HCT116 (cell line): ENCODE results near the gene NFIC. TPM values are rescaled to one million over a fixed set of nuclear protein-coding genes. Genes with fewer than 3 reads are reported as not detected.

Source experiments
- ATAC-seq: fragments of 200-7000 bp; cut with Tn5 transposase; 2 replicates; pipeline ENCODE4 v1.9.1; 2020; ENCODE audit warnings: mild to moderate bottlenecking, moderate library complexity
- BruUV-seq: library from RNA; stranded (reverse); fragments of 400-500 nt; replicated peaks from 2 replicates; lab custom pipeline; 2021; lab: Mats Ljungman, UMichigan
- CTCF ChIA-PET: fragments of 300-600 bp; sonication (Branson Sonifier 250); formaldehyde crosslinking; loops from one replicate; lab custom pipeline; 2021; ENCODE audit warnings: antibody characterized with exemption; lab: Charles Lee
- POLR2A ChIA-PET: fragments of 300-600, 350-600 bp; sonication (Branson Sonifier 250); formaldehyde crosslinking; loops from one replicate; lab custom pipeline; 2021; ENCODE audit warnings: antibody characterized with exemption; lab: Charles Lee
- RAD21 ChIA-PET, 2 experiments: fragments of 300-600 bp; sonication (Branson Sonifier 250); formaldehyde crosslinking; loops; one replicate each; lab custom pipeline; 2023; ENCODE audit warnings: low total read pairs in 2 of 2; ENCODE audit not compliant: uncharacterized antibody in 2 of 2, unreplicated experiment in 2 of 2, low non-redundant PET in 1 of 2; lab: Charles Lee
- DNase-seq: peaks from one replicate; pipeline ENCODE4 v3.0.0-alpha.2; 2010; ENCODE audit warnings: low read depth, low spot score
- H2AFZ ChIP-seq: fragments of 200-600 bp; shearing (Covaris generic), sonication (generic); 2 replicates; pipeline ENCODE4 v1.6.1; 2017; ENCODE audit warnings: low read depth, mixed run types, mixed read lengths, antibody characterized with exemption, low read length; ENCODE audit not compliant: poor library complexity, severe bottlenecking
- H3K27ac ChIP-seq: 2 replicates; pipeline ENCODE4 v1.5.1; 2012; ENCODE audit warnings: low read depth, low read length
- H3K27me3 ChIP-seq: fragments of 200-600 bp; sonication (generic); 2 replicates; pipeline ENCODE4 v1.6.1; 2016; ENCODE audit warnings: mixed run types, low read length, mixed read lengths; ENCODE audit not compliant: insufficient read depth
- H3K36me3 ChIP-seq, 2 experiments: fragments of 200-500 bp in 1 of 2; fragments of 200-600 bp in 1 of 2; sonication (Bioruptor generic) in 1 of 2; sonication (generic) in 1 of 2; 2 replicates each; pipeline versions ENCODE4 v1.5.1 to v1.6.1; 2014 to 2016; ENCODE audit warnings: low read length in 2 of 2, inconsistent platforms in 1 of 2, mixed read lengths in 1 of 2, mixed run types in 1 of 2; ENCODE audit not compliant: insufficient read depth in 2 of 2, control insufficient read depth in 1 of 2
- H3K4me1 ChIP-seq, 2 experiments: fragments of 200-600 bp in 1 of 2; sonication (generic) in 1 of 2; 2 replicates each; pipeline versions ENCODE4 v1.5.1 to v1.6.1; 2012 to 2017; ENCODE audit warnings: low read length in 2 of 2, inconsistent platforms in 1 of 2, mild to moderate bottlenecking in 1 of 2, mixed read lengths in 1 of 2, mixed run types in 1 of 2, moderate library complexity in 1 of 2; ENCODE audit not compliant: insufficient read depth in 2 of 2, control insufficient read depth in 1 of 2
- H3K4me2 ChIP-seq: fragments of 200-600 bp; sonication (generic); 2 replicates; pipeline ENCODE4 v1.6.1; 2017; ENCODE audit warnings: mixed run types, low read length, mixed read lengths
- H3K4me3 ChIP-seq, 2 experiments: fragments of 200-600 bp in 1 of 2; sonication (generic) in 1 of 2; replicated peaks in 1 of 2; 2 replicates each; pipeline ENCODE4 v1.5.1; 2011 to 2016; ENCODE audit warnings: low read length in 2 of 2, control low read depth in 1 of 2, low read depth in 1 of 2, mild to moderate bottlenecking in 1 of 2, mixed read lengths in 1 of 2, mixed run types in 1 of 2
- H3K79me2 ChIP-seq: fragments of 200-600 bp; sonication (generic); 2 replicates; pipeline ENCODE4 v1.6.1; 2017; ENCODE audit warnings: mild to moderate bottlenecking, mixed run types, low read length, moderate library complexity, mixed read lengths; ENCODE audit not compliant: insufficient read depth
- H3K9ac ChIP-seq: fragments of 200-600 bp; sonication (generic); 2 replicates; pipeline ENCODE4 v1.6.1; 2016; ENCODE audit warnings: low read length, mixed read lengths
- H3K9me2 ChIP-seq: fragments of 200-600 bp; sonication (generic), shearing (Covaris generic); 2 replicates; pipeline ENCODE4 v1.6.1; 2017; ENCODE audit warnings: mixed run types, mild to moderate bottlenecking, moderate library complexity; ENCODE audit not compliant: insufficient read depth
- H3K9me3 ChIP-seq, 2 experiments: fragments of 200-500 bp in 1 of 2; fragments of 200-600 bp in 1 of 2; sonication (Bioruptor generic) in 1 of 2; sonication (generic) in 1 of 2; 2 replicates each; pipeline ENCODE4 v1.6.1; 2014 to 2017; ENCODE audit warnings: low read length in 2 of 2, mixed read lengths in 2 of 2, inconsistent platforms in 1 of 2, low read depth in 1 of 2, mild to moderate bottlenecking in 1 of 2, mixed run types in 1 of 2, moderate library complexity in 1 of 2; ENCODE audit not compliant: control insufficient read depth in 1 of 2, insufficient read depth in 1 of 2
- H4K20me1 ChIP-seq: fragments of 200-600 bp; sonication (generic), shearing (Covaris generic); 2 replicates; pipeline ENCODE4 v1.6.1; 2017; ENCODE audit warnings: mixed run types, mild to moderate bottlenecking, moderate library complexity; ENCODE audit not compliant: insufficient read depth
- ATF3 ChIP-seq: IDR thresholded peaks from 2 replicates; pipeline ENCODE4 v1.6.1; 2012
- CBX3 ChIP-seq: IDR thresholded peaks from 2 replicates; pipeline ENCODE4 v1.6.1; 2012; ENCODE audit warnings: low read depth
- CEBPB ChIP-seq: IDR thresholded peaks from 2 replicates; pipeline ENCODE4 v1.6.1; 2012; ENCODE audit warnings: low read depth
- CTCF ChIP-seq, 3 experiments: fragments of 200-600 bp in 1 of 3; sonication (generic) in 1 of 3; IDR thresholded peaks in 2 of 3; conservative IDR thresholded peaks in 1 of 3; 2 replicates each; pipeline ENCODE4 v1.5.1; 2012 to 2017; ENCODE audit warnings: low read depth in 2 of 3, low read length in 2 of 3, antibody characterized with exemption in 1 of 3, borderline replicate concordance in 1 of 3, control low read depth in 1 of 3, mild to moderate bottlenecking in 1 of 3, mixed read lengths in 1 of 3, mixed run types in 1 of 3, moderate library complexity in 1 of 3; ENCODE audit not compliant: insufficient read depth in 1 of 3
- EGR1 ChIP-seq: IDR thresholded peaks from 2 replicates; pipeline ENCODE4 v1.6.1; 2012; ENCODE audit warnings: low read depth
- ELF1 ChIP-seq: IDR thresholded peaks from 2 replicates; pipeline ENCODE4 v1.6.1; 2012; ENCODE audit warnings: low read depth, borderline replicate concordance
- EZH2 ChIP-seq: fragments of 200-600 bp; sonication (generic); IDR thresholded peaks from 2 replicates; pipeline ENCODE4 v1.6.1; 2017; ENCODE audit warnings: antibody characterized with exemption, mixed run types
- EZH2phosphoT487 ChIP-seq: fragments of 200-600 bp; IDR thresholded peaks from 2 replicates; pipeline ENCODE4 v1.6.1; 2018; ENCODE audit warnings: antibody characterized with exemption, borderline replicate concordance
- JUND ChIP-seq: IDR thresholded peaks from 2 replicates; pipeline ENCODE4 v1.6.1; 2012
- MAX ChIP-seq: IDR thresholded peaks from 2 replicates; pipeline ENCODE4 v1.6.1; 2012
- POLR2A ChIP-seq: IDR thresholded peaks from 2 replicates; pipeline ENCODE4 v1.7.0; 2011; ENCODE audit warnings: borderline replicate concordance; ENCODE audit not compliant: insufficient read depth, insufficient read length; ENCODE audit errors: extremely low read depth
- POLR2AphosphoS5 ChIP-seq: IDR thresholded peaks from 2 replicates; pipeline ENCODE4 v1.6.1; 2011; ENCODE audit warnings: mild to moderate bottlenecking, low read depth, low read length, moderate library complexity
- RAD21 ChIP-seq: IDR thresholded peaks from 2 replicates; pipeline ENCODE4 v1.6.1; 2012; ENCODE audit warnings: low read depth, mild to moderate bottlenecking
- REST ChIP-seq: IDR thresholded peaks from 2 replicates; pipeline ENCODE4 v1.6.1; 2012; ENCODE audit warnings: low read depth
- SIN3A ChIP-seq: IDR thresholded peaks from 2 replicates; pipeline ENCODE4 v1.6.1; 2012; ENCODE audit warnings: low read depth
- SP1 ChIP-seq: IDR thresholded peaks from 2 replicates; pipeline ENCODE4 v1.6.1; 2012; ENCODE audit warnings: low read depth
- SRF ChIP-seq: IDR thresholded peaks from 2 replicates; pipeline ENCODE4 v1.6.1; 2012; ENCODE audit warnings: low read depth
- TCF7L2 ChIP-seq: IDR thresholded peaks from 2 replicates; pipeline ENCODE4 v1.7.0; 2011; ENCODE audit warnings: borderline replicate concordance, inconsistent platforms; ENCODE audit not compliant: insufficient read depth, insufficient read length; ENCODE audit errors: extremely low read depth
- ZNF274 ChIP-seq: fragments of 200-500 bp; sonication (Bioruptor generic); IDR thresholded peaks from 2 replicates; pipeline ENCODE4 v1.6.1; 2014; ENCODE audit warnings: mild to moderate bottlenecking, low read depth, low read length, inconsistent platforms
- intact Hi-C: fragments of 100-400 bp; cut with micrococcal nuclease; formaldehyde crosslinking; loops from 2 replicates; pipeline ENCODE4 v1.10.0; 2022
- total RNA-seq: library from RNA; stranded (reverse); gene quantifications from one replicate; pipeline ENCODE4 v1.2.1, GENCODE V29; 2021; ENCODE audit not compliant: unreplicated experiment

NFIC gene
- total RNA-seq, 1 experiment from 2014 or later = 116 TPM

GRCh38 chr19:3457528-3458228 is 91.3 kb downstream of the NFIC start:
- no peak overlapping the region for H3K4me3 ChIP-seq
- ChIA-PET RAD21 (no interaction called here), CTCF (no interaction called here), POLR2A (no interaction called here)
- DNase-seq (no peak), ATAC-seq (peak; percentile 19; the same call in 1 of the 2 replicates)
- intact Hi-C loops = no loop called here
- H4K20me1 ChIP-seq = peaks cover 3% of the 10 kb centered on the region; the same call in 1 of the 2 replicates
- no peaks in the 10 kb centered on the region for H3K9me3 ChIP-seq
- H3K36me3 ChIP-seq = peaks cover 8 to 30% of the 10 kb centered on the region in 2 experiments
- H3K4me1 ChIP-seq = no peaks in the 10 kb centered on the region
- peaks cover 11% of the 10 kb centered on the region; the same call in 1 of the 2 replicates for H3K79me2 ChIP-seq
- H2AFZ ChIP-seq = no peak overlapping the region
- BruUV-seq = no TSS peak
- TF ChIP-seq JUND = no peak
- TF ChIP-seq REST = no peak
- no peak for TF ChIP-seq TCF7L2
- no peak for TF ChIP-seq MAX
- no peak for TF ChIP-seq ZNF274
- TF ChIP-seq RAD21 = no peak
- TF ChIP-seq CTCF (IDR thresholded peaks at IDR 0.05 in 2 of 3, conservative IDR thresholded peaks at IDR 0.05 in 1 of 3; ENCODE audit: borderline replicate concordance in 1 of 3, insufficient read depth in 1 of 3, low read depth in 2 of 3, low read length in 2 of 3) = no peak
- TF ChIP-seq SIN3A = no peak
- no peak for TF ChIP-seq SP1
- no peak for TF ChIP-seq EGR1
- TF ChIP-seq POLR2AphosphoS5 = no peak
- TF ChIP-seq CBX3 = no peak
- no peak for TF ChIP-seq SRF
- no peak for TF ChIP-seq POLR2A
- no peak for TF ChIP-seq EZH2phosphoT487
- TF ChIP-seq ELF1 = no peak
- TF ChIP-seq EZH2 = no peak
- TF ChIP-seq CEBPB = no peak
- TF ChIP-seq ATF3 = no peak
- H3K9ac ChIP-seq = no peak overlapping the region
- no peaks in the 10 kb centered on the region for H3K27me3 ChIP-seq
- H3K4me2 ChIP-seq = no peak overlapping the region
- no peak overlapping the region for H3K27ac ChIP-seq
- H3K9me2 ChIP-seq = no peaks in the 10 kb centered on the region
